ENCODE results near the gene DYRK2.
"Not testable (repeated sequence)": the region's sequence is repeated elsewhere in the genome, so short reads cannot be mapped to it uniquely, and the experiment has no call there.

DYRK2 gene

DNA sequence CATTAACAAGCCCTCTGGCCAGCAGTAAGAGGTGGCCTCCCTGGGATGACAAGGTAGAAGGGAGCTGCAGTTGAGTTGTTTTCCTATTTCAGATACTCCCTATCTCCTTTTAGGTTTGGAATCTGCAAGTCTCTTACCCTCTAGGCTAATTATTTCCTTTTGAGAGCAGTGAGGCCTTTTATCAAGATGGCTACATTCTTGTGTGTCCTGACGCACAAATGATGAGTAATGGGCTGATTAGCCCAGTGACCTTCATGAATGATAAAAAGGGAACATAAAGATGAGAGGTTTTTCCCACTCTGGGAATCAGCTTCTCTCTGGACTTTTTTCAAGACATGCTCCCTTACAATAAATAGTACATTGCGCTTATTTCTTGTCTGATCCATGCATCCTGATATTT is 22.9 kb downstream of the DYRK2 start:
- Histone ChIP-seq H3K4me1 (ENCODE audit: insufficient read depth, low read length) (no peaks in the 10 kb centered on the region), H3K27ac (ENCODE audit: low read depth, low read length) (no peak overlapping the region), H3K36me3 (ENCODE audit: insufficient read depth, low read length) (no peaks in the 10 kb centered on the region), H3K9me3 (ENCODE audit: insufficient read depth, low read depth, low read length) (peaks cover 14% of the 10 kb centered on the region; the same call in 1 of the 2 replicates), H3K4me3 (ENCODE audit: low read length) (no peak overlapping the region), H3K27me3 (ENCODE audit: insufficient read depth, low read length) (no peaks in the 10 kb centered on the region), H3K9ac (ENCODE audit: low read depth, low read length) (no peak overlapping the region)
- 89% methylated on average over 2 of the region's 2 CpGs for WGBS

DNA sequence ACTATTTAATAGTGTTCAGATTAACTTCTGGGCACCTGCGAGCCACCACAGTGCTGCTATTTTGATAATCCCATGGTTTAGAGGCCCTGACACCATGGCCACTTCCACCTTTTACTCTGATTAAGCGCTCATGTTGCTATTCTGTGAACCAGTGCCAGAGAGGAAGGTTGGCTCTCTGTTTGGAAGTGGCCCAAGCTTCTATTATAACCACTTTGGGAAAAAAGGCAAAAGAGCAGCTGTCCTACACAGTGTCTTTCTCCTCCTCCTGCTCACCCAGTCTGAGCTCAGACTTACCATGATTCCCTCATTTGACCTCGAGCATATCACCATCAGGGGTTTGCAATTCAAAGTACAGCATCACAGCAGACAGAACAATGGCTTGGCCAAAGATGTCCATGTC is 23.3 kb downstream of the DYRK2 start:
- no peak overlapping the region for H3K27ac ChIP-seq (ENCODE audit: low read depth, low read length)
- no peaks in the 10 kb centered on the region for H3K27me3 ChIP-seq (ENCODE audit: insufficient read depth, low read length)
- no peak overlapping the region for H3K9ac ChIP-seq (ENCODE audit: low read depth, low read length)
- H3K36me3 ChIP-seq (ENCODE audit: insufficient read depth, low read length): no peaks in the 10 kb centered on the region
- H3K4me1 ChIP-seq (ENCODE audit: insufficient read depth, low read length): no peaks in the 10 kb centered on the region
- no peak overlapping the region for H3K4me3 ChIP-seq (ENCODE audit: low read length)
- 94% methylated on average over 3 of the region's 3 CpGs for WGBS
- H3K9me3 ChIP-seq (ENCODE audit: insufficient read depth, low read depth, low read length): peaks cover 14% of the 10 kb centered on the region; the same call in 1 of the 2 replicates

DNA sequence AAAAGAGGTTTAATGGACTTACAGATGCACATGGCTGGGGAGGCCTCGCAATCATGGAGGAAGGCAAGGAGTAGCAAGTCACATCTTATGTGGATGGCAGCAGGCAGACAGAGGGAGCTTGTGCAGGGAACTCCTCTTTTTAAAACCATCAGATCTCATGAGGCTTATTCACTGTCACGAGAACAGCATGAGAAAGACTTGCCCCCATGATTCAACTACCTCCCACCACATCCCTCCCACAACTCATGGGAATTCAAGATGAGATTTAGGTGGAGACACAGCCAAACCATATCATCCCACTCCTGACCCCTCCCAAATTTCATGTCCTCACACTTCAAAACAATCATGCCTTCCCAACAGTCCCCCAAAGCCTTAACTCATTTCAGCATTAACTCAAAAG is 24.0 kb downstream of the DYRK2 start:
- H3K4me3 ChIP-seq (ENCODE audit: low read length); H3K27ac ChIP-seq (ENCODE audit: low read depth, low read length); H3K9ac ChIP-seq (ENCODE audit: low read depth, low read length); H3K27me3 ChIP-seq (ENCODE audit: insufficient read depth, low read length); H3K4me1 ChIP-seq (ENCODE audit: insufficient read depth, low read length); H3K36me3 ChIP-seq (ENCODE audit: insufficient read depth, low read length): not testable (repeated sequence)
- 94% methylated on average over 2 of the region's 2 CpGs for WGBS
- peaks cover 14% of the 10 kb centered on the region; the same call in 1 of the 2 replicates for H3K9me3 ChIP-seq (ENCODE audit: insufficient read depth, low read depth, low read length)

DNA sequence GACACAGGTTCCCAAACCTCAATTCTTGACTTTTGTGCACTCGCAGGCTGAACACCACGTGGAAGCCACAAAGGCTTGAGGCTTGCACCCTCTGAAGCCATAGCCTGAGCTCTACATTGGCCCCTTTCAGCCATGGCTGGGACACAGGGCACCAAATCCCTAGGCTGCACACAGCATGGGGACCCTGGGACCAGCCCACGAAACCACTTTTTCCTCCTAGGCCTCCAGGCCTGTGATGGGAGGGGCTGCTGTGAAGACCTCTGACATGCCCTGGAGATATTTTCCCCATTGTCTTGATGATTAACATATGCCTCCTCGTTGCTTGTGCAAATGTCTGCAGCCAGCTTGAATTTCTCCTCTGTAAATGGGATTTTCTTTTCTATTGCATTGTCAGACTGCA is 25.0 kb downstream of the DYRK2 start:
- H3K9me3 ChIP-seq (ENCODE audit: insufficient read depth, low read depth, low read length): peaks cover 14% of the 10 kb centered on the region; the same call in 1 of the 2 replicates
- not testable (repeated sequence) for H3K4me3 ChIP-seq (ENCODE audit: low read length); H3K36me3 ChIP-seq (ENCODE audit: insufficient read depth, low read length); H3K9ac ChIP-seq (ENCODE audit: low read depth, low read length); H3K27me3 ChIP-seq (ENCODE audit: insufficient read depth, low read length); H3K27ac ChIP-seq (ENCODE audit: low read depth, low read length); H3K4me1 ChIP-seq (ENCODE audit: insufficient read depth, low read length)
- WGBS: 93% methylated on average over 4 of the region's 4 CpGs

GRCh38 chr12:67674417-67674816 is 25.9 kb downstream of the DYRK2 start:
- Histone ChIP-seq H3K27me3 (ENCODE audit: insufficient read depth, low read length) (no peaks in the 10 kb centered on the region), H3K9me3 (ENCODE audit: insufficient read depth, low read depth, low read length) (peaks cover 14% of the 10 kb centered on the region; the same call in 1 of the 2 replicates), H3K4me3 (ENCODE audit: low read length) (no peak overlapping the region), H3K36me3 (ENCODE audit: insufficient read depth, low read length) (no peaks in the 10 kb centered on the region), H3K9ac (ENCODE audit: low read depth, low read length) (no peak overlapping the region), H3K4me1 (ENCODE audit: insufficient read depth, low read length) (no peaks in the 10 kb centered on the region), H3K27ac (ENCODE audit: low read depth, low read length) (no peak overlapping the region)
- WGBS: 100% methylated on average over 3 of the region's 3 CpGs

- Histone ChIP-seq H3K4me1 (ENCODE audit: insufficient read depth, low read length) (no peaks in the 10 kb centered on the region), H3K36me3 (ENCODE audit: insufficient read depth, low read length) (no peaks in the 10 kb centered on the region), H3K27me3 (ENCODE audit: insufficient read depth, low read length) (no peaks in the 10 kb centered on the region), H3K27ac (ENCODE audit: low read depth, low read length) (no peak overlapping the region), H3K9me3 (ENCODE audit: insufficient read depth, low read depth, low read length) (peaks cover 14% of the 10 kb centered on the region; the same call in 1 of the 2 replicates), H3K9ac (ENCODE audit: low read depth, low read length) (no peak overlapping the region), H3K4me3 (ENCODE audit: low read length) (no peak overlapping the region)
These were observed 28.1 kb downstream of the DYRK2 start for GRCh38 chr12:67676624-67677023.

DNA sequence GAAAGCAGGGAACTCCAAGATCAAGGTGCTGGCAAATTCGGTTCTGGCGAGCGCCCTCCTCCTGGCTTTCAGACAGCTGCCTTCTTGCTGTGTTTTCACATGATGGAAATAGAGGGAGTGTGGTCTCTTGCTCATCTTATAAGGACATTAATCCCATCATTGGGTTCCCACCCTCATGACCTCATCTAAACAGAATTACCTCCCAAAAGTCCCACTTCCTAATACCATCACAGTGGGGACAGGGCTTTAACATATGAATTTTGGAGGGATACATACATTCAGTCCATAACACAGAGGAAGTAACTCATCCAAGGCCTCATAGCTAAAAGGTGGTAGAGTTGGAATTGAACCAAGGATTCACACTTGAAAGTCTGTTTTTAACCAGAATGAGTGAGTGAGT is 28.6 kb downstream of the DYRK2 start:
- Histone ChIP-seq H3K4me1 (ENCODE audit: insufficient read depth, low read length) (no peaks in the 10 kb centered on the region), H3K36me3 (ENCODE audit: insufficient read depth, low read length) (no peaks in the 10 kb centered on the region), H3K9me3 (ENCODE audit: insufficient read depth, low read depth, low read length) (peaks cover 14% of the 10 kb centered on the region; the same call in 1 of the 2 replicates), H3K9ac (ENCODE audit: low read depth, low read length) (no peak overlapping the region), H3K27ac (ENCODE audit: low read depth, low read length) (no peak overlapping the region), H3K27me3 (ENCODE audit: insufficient read depth, low read length) (no peaks in the 10 kb centered on the region), H3K4me3 (ENCODE audit: low read length) (no peak overlapping the region)
- 100% methylated on average over 3 of the region's 3 CpGs for WGBS

DNA sequence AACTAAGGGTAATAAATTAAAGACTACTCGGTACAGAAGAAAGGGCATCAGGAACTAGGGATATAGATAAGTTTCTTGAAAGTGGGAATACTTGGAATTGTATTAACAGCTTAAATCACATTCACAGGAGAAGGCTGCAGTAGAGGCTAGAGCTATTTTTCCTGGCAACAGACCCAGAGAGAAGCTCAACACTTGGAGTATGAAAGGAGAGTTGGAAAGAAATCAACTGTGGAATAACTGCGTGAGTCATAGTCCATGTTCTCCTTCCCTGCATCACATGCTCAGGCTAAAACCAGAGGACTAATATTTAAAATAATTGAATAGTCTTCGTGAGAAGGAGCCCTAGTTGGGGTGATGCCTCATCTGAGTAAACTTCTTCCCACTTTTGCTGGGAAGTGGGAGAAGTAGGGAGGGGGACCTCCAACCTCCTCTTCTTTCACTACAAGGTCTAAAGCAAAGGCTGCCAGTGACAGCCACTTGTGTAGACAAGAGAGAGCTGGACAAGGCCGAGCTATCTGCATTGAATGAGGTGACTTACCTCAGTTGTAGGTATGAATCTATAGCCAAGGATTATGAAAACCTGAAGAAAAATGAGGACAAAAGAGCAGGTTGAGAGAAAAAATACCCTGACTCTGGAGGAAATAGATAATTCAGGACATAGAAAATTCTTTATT is 32.7 kb downstream of the DYRK2 start:
- no peaks in the 10 kb centered on the region for H3K36me3 ChIP-seq (ENCODE audit: insufficient read depth, low read length)
- H3K4me1 ChIP-seq (ENCODE audit: insufficient read depth, low read length): peaks cover 5% of the 10 kb centered on the region; the same call in 1 of the 2 replicates
- no peak overlapping the region for H3K9ac ChIP-seq (ENCODE audit: low read depth, low read length)
- H3K27me3 ChIP-seq (ENCODE audit: insufficient read depth, low read length): no peaks in the 10 kb centered on the region
- no peak overlapping the region for H3K27ac ChIP-seq (ENCODE audit: low read depth, low read length)
- H3K4me3 ChIP-seq (ENCODE audit: low read length): no peak overlapping the region
- 97% methylated on average over 3 of the region's 4 CpGs for WGBS
- H3K9me3 ChIP-seq (ENCODE audit: insufficient read depth, low read depth, low read length): no peaks in the 10 kb centered on the region

DNA sequence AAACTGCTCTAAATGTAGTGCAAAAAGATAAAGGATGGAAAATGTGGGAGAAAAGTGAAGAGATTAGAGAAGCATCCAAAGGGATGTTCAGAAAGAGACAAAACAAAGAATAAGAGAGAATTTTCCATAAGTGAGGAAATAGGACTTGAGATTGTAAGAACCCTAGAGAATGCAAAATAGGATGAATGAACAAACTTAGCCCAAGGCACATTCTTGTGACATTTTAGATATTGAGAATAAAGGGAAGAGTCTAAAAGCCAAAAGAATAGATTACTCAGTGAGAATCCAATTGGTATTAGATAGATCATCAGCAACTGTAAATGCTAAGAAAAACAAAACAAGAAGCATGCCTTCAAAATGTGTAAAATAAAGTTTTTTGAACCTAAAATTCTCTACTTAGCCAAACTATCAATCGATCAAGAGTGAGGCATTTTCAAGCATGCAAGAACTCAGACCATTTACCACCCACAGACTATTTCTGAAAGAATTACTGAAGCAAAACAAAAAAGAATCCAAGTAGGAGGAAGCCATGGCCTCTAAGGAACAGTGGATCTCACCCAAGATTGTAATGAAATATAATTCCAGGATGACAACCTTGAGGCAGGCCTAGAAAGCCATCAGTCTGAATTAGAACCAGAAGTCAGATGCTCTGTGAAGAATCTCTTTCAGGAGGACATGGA is 33.5 kb downstream of the DYRK2 start:
- peaks cover 8% of the 10 kb centered on the region; the same call in 1 of the 2 replicates for H3K4me1 ChIP-seq (ENCODE audit: insufficient read depth, low read length)
- WGBS: 100% methylated on average over 1 of the region's 1 CpG
- H3K27me3 ChIP-seq (ENCODE audit: insufficient read depth, low read length): no peaks in the 10 kb centered on the region
- no peak overlapping the region for H3K9ac ChIP-seq (ENCODE audit: low read depth, low read length)
- no peak overlapping the region for H3K4me3 ChIP-seq (ENCODE audit: low read length)
- H3K36me3 ChIP-seq (ENCODE audit: insufficient read depth, low read length): no peaks in the 10 kb centered on the region
- no peak overlapping the region for H3K27ac ChIP-seq (ENCODE audit: low read depth, low read length)
- no peaks in the 10 kb centered on the region for H3K9me3 ChIP-seq (ENCODE audit: insufficient read depth, low read depth, low read length)

DNA sequence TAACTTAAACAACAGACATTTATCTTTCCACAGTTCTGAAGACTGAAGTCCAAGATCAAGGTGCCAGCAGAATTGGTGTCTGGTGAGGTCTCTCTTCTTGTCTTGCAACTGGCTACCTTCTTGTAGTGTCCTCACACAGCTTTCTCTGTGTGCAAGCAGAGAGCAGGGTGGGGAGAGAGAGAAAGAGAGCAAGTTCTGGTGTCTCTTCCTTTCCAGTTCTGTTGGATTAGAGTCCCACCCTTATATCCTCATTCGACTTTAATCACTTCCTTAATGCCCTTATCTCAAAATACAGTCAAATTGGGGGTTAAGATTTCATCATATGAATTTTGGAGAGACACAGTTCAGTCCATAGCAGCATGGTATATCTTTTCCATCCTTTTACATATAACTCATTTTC is 40.8 kb downstream of the DYRK2 start:
- no peaks in the 10 kb centered on the region for H3K9me3 ChIP-seq (ENCODE audit: insufficient read depth, low read depth, low read length)
- H3K4me1 ChIP-seq (ENCODE audit: insufficient read depth, low read length): peaks cover 8% of the 10 kb centered on the region; the same call in 1 of the 2 replicates
- no CpG with 5 or more reads among the region's 1 CpG for WGBS
- no peak overlapping the region for H3K4me3 ChIP-seq (ENCODE audit: low read length)
- no peaks in the 10 kb centered on the region for H3K27me3 ChIP-seq (ENCODE audit: insufficient read depth, low read length)
- H3K36me3 ChIP-seq (ENCODE audit: insufficient read depth, low read length): no peaks in the 10 kb centered on the region
- H3K27ac ChIP-seq (ENCODE audit: low read depth, low read length): no peak overlapping the region
- H3K9ac ChIP-seq (ENCODE audit: low read depth, low read length): no peak overlapping the region

DNA sequence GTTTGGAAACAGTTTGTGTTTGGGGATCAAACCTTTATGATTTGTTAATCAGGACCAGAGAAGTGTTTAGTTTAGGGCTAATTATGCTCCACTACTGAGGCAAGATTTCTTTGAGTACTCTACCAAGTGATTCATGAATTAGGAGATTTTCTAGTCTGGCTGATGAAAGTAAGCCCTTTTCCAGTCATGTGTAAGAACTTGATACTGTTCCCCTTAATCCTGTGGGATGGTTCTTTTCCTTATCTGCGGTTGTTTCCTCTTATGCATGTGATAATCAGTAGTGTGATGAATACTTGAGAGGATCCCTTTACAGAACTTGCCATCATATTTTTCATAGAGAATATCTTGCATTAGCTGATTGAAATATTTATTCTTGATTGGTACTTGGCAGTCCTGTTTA is 42.1 kb downstream of the DYRK2 start:
- no peaks in the 10 kb centered on the region for H3K9me3 ChIP-seq (ENCODE audit: insufficient read depth, low read depth, low read length)
- no peak overlapping the region for H3K27ac ChIP-seq (ENCODE audit: low read depth, low read length)
- H3K4me1 ChIP-seq (ENCODE audit: insufficient read depth, low read length): peaks cover 8% of the 10 kb centered on the region; the same call in 1 of the 2 replicates
- 100% methylated on average over 1 of the region's 1 CpG for WGBS
- no peak overlapping the region for H3K9ac ChIP-seq (ENCODE audit: low read depth, low read length)
- no peaks in the 10 kb centered on the region for H3K27me3 ChIP-seq (ENCODE audit: insufficient read depth, low read length)
- H3K4me3 ChIP-seq (ENCODE audit: low read length): no peak overlapping the region
- H3K36me3 ChIP-seq (ENCODE audit: insufficient read depth, low read length): no peaks in the 10 kb centered on the region
